Measurements from ENCODE around the gene RPL12. TPM values are rescaled to one million over a fixed set of nuclear protein-coding genes. Genes with fewer than 3 reads are reported as not detected.

RPL12 gene
- total RNA-seq, 2 experiments from 2014 or later = 2,222 to 2,735 TPM

DNA sequence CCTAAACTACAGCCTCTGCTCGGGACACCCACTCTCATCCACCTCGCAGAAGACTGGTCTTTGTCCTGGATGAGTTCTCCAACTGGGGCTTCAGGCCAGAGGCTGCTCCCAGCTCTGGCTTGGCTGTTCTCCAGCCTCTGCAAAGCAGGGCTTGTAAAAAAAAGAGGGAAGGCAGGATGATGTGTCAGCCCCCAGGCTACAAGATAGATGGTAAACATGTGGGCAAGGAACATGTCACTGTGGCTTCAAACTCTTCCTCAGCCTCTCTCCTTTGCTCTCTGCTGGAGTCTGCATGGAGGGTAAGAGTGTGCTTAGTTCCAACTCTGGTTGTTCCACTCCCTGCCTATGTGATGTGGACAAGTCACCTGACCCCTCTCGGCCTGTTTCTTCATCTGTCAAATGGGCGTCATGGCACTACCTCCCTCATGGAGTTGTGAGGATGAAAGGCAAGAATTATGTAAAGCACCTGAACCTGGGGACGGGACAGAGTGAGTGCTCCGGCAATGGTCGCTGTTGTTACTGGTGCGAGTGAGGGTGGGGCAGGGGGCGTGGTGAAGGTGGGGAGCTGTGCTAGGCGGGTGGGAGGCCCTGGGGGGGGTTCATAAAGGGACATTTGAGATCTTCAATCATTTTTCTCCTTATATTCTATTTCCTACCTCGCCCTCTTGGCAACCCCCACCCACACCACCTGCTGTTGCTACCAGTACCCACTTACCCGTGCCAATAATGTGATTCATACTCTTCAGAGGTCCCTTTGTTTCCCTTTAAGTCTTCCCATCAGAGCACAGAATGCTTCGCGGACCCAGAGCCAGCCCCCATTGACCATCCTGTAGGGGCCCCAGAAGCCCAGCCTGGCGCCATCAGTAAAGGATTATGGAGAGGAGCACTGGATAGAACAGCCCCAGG, 33.8 kb downstream of the RPL12 start:
- no peaks in the 10 kb centered on the region for H3K9me3 Mint-ChIP-seq (ENCODE audit: low read depth)
- ChIA-PET CTCF (interaction anchor here (0.6 to 1.1 kb wide), 4 partner anchors 64 to 203 kb away, joined by 3 to 4 read pairs (median 4); no protein-coding TSS in a partner anchor), POLR2A (no interaction called here)
- no peaks in the 10 kb centered on the region for H3K36me3 Mint-ChIP-seq (ENCODE audit: low read depth)
- H3K4me3 Mint-ChIP-seq = no peak overlapping the region
- H3K27ac Mint-ChIP-seq = no peak overlapping the region
- no peak for ATAC-seq
- H3K27me3 Mint-ChIP-seq = peaks cover 26% of the 10 kb centered on the region
- intact Hi-C loops (cut with DNase I, micrococcal nuclease) = loop anchor here in 1 of 2 experiments (1.0 kb wide), 1 partner anchor 203 kb away; no protein-coding TSS in a partner anchor
- DNase-seq = no peak
- no peaks in the 10 kb centered on the region for H3K4me1 Mint-ChIP-seq

DNA sequence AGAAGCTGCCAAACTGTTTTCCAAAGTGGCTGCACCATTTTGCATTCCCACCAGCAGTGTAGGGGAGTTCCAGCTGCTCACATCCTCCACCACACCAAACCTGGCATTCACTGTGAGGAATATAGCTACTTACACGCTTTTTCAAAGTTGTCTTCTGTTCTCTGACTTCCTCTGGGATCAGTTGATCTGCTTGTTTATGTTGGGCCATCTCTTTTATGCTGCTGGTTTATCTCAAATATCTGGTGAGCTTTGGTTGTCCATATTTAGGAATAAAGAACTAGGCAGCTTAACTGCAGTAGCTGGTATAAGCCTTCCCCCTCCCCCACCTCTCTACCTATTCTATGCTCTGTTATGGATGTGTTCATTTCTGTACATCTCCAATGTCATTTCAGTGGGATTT, 35.5 kb downstream of the RPL12 start:
- Mint-ChIP-seq H3K27ac (no peak overlapping the region), H3K4me1 (no peaks in the 10 kb centered on the region), H3K36me3 (ENCODE audit: low read depth) (no peaks in the 10 kb centered on the region), H3K9me3 (ENCODE audit: low read depth) (no peaks in the 10 kb centered on the region), H3K27me3 (peaks cover 37% of the 10 kb centered on the region), H3K4me3 (no peak overlapping the region)
- no peak for DNase-seq
- no peak for ATAC-seq
- POLR2A ChIA-PET = no interaction called here
- CTCF ChIA-PET = interaction anchor here (1.1 kb wide), 1 partner anchor 17 kb away, joined by 3 read pairs; no protein-coding TSS in a partner anchor
- intact Hi-C loops (cut with DNase I, micrococcal nuclease) = no loop called here

DNA sequence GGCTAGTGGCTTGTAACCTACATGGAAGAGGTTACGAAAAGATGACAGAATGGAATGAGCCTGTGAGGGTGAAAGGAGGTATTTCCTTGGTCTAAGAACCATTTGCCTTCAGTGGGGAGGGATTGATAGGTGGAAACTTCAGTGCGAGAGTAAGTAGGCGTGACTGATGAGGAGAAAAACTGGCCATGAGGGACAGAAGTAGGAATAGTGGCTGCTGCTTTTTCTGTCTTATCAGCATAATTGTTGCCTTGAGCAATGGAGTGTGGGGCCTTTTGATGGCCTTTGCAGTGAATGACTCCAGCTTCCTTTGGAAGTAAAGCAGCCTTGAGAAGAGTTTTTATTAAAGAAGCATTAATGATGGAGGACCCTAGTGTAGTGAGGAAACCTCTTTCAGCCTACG, 36.1 kb downstream of the RPL12 start:
- CTCF ChIA-PET = interaction anchor here (1.1 kb wide), 1 partner anchor 16 kb away, joined by 3 read pairs; no protein-coding TSS in a partner anchor
- POLR2A ChIA-PET = no interaction called here
- Mint-ChIP-seq H3K4me3 (no peak overlapping the region), H3K4me1 (no peaks in the 10 kb centered on the region), H3K36me3 (ENCODE audit: low read depth) (no peaks in the 10 kb centered on the region), H3K27ac (no peak overlapping the region), H3K9me3 (ENCODE audit: low read depth) (no peaks in the 10 kb centered on the region), H3K27me3 (peaks cover 37% of the 10 kb centered on the region)
- intact Hi-C loops (cut with DNase I, micrococcal nuclease) = no loop called here
- no peak for ATAC-seq
- no peak for DNase-seq

DNA sequence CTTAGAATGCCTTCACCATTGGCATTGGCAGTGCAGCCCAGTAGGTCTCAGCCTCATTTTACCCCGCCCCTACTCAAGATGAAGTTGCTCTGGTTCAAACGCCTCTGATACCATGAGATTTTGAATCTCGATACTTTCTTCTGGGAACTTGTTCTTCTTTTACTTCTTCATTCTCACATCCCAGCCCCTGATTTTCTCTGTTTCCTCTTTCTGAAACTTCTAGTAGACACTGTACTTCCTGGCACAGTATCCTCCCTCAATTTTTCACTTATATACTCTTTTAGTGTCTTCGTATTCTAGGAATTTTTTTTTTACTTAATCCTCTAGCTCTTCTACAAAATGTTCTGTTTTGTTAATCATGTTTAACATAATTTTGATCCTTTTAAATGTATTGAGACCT, 40.1 kb downstream of the RPL12 start:
- DNase-seq (no peak), ATAC-seq (no peak)
- Mint-ChIP-seq H3K27ac (no peak overlapping the region), H3K9me3 (ENCODE audit: low read depth) (no peaks in the 10 kb centered on the region), H3K36me3 (ENCODE audit: low read depth) (no peaks in the 10 kb centered on the region), H3K27me3 (peaks cover 37% of the 10 kb centered on the region), H3K4me1 (no peaks in the 10 kb centered on the region), H3K4me3 (no peak overlapping the region)
- POLR2A ChIA-PET = no interaction called here
- CTCF ChIA-PET = no interaction called here
- intact Hi-C loops (cut with DNase I, micrococcal nuclease) = no loop called here

DNA sequence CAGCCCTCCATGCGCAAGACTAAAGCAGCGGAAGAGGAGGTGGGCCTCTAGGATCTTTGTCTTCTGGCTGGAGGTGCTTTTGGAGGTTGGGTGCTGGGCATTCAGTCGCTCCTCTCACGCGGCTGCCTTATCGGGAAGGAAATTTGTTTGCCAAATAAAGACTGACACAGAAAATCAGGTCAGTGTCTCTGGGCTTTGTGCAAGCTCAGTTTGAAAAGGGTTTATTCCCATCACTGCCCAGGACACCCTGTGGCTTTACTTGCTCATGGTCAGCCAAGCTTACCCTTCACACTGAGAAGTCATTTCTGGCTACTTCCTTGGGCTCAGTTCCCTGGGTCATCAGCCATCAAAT, 43.7 kb downstream of the RPL12 start:
- DNase-seq (no peak), ATAC-seq (no peak)
- Mint-ChIP-seq H3K27me3 (peaks cover 23% of the 10 kb centered on the region), H3K4me3 (no peak overlapping the region), H3K36me3 (ENCODE audit: low read depth) (no peaks in the 10 kb centered on the region), H3K4me1 (no peaks in the 10 kb centered on the region), H3K9me3 (ENCODE audit: low read depth) (no peaks in the 10 kb centered on the region), H3K27ac (no peak overlapping the region)
- intact Hi-C loops (cut with DNase I, micrococcal nuclease) = no loop called here
- ChIA-PET POLR2A (interaction anchor here (0.6 to 0.7 kb wide), 3 partner anchors 75 to 286 kb away, joined by 3 to 6 read pairs (median 3); no protein-coding TSS in a partner anchor), CTCF (interaction anchor here (0.7 to 1.6 kb wide), 3 partner anchors 8 to 200 kb away, joined by 3 to 4 read pairs (median 4); partner anchors contain the start of gene SLC2A8)

DNA sequence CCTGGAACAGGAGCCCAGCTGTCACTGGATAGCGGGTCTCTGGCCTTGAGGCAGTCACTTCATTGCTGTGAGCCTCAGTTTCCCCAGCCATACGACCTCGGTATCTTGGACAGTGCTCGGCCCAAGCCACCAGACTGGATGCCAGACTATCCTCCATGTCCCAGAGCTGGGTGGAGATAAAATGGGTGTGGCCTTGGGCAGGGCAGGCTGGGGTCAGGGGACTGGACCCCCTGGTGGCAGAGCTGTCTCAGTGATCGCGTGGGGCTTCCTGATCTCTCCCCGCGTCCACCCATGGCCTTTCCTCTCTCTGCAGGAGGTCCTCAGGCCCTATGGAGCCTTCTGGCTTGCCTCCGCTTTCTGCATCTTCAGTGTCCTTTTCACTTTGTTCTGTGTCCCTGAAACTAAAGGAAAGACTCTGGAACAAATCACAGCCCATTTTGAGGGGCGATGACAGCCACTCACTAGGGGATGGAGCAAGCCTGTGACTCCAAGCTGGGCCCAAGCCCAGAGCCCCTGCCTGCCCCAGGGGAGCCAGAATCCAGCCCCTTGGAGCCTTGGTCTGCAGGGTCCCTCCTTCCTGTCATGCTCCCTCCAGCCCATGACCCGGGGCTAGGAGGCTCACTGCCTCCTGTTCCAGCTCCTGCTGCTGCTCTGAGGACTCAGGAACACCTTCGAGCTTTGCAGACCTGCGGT, 44.3 kb downstream of the RPL12 start:
- H3K4me1 Mint-ChIP-seq = no peaks in the 10 kb centered on the region
- H3K4me3 Mint-ChIP-seq = no peak overlapping the region
- CTCF ChIA-PET = interaction anchor here (0.7 to 1.6 kb wide), 2 partner anchors 8 to 201 kb away, joined by 3 to 4 read pairs; no protein-coding TSS in a partner anchor
- POLR2A ChIA-PET = interaction anchor here (0.7 kb wide), 1 partner anchor 197 kb away, joined by 3 read pairs; no protein-coding TSS in a partner anchor
- DNase-seq (no peak), ATAC-seq (no peak)
- no peak overlapping the region for H3K27ac Mint-ChIP-seq
- H3K36me3 Mint-ChIP-seq (ENCODE audit: low read depth) = no peaks in the 10 kb centered on the region
- intact Hi-C loops (cut with DNase I, micrococcal nuclease) = no loop called here
- H3K9me3 Mint-ChIP-seq (ENCODE audit: low read depth) = no peaks in the 10 kb centered on the region
- peaks cover 23% of the 10 kb centered on the region for H3K27me3 Mint-ChIP-seq

DNA sequence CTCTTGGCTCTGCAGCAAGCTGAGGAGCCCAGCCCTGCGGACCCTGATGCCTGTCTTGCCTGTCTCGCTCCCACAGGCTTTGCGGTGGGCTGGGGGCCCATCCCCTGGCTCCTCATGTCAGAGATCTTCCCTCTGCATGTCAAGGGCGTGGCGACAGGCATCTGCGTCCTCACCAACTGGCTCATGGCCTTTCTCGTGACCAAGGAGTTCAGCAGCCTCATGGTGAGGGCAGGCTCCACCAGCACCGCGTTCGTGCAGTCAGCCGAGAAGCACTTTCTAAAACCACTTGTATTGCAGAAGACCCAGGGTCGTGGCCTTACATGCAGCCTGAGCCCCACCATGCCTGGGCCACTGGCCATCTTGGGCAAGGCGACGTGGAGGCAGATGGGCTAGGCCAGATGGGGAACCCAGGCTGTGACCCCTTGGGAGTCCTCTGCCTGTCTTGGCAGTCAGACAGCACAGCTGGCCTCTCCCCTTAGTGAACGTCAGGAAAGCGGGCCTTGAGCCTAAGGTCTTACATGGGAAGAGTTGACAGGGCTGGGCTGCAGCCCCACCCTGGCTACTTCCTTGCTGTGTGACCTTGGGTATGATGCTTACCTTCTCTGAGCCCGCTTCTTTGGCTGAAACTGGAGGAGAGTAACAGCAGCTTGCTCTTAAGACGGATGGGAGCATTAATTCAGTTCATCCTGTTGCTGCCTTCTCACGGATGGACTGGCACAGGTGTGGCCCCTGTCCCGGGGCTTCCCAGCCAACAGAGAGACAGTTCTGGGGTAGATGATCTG, 45.7 kb downstream of the RPL12 start:
- intact Hi-C loops (cut with DNase I, micrococcal nuclease) = no loop called here
- Mint-ChIP-seq H3K4me3 (no peak overlapping the region), H3K27ac (no peak overlapping the region), H3K27me3 (peaks cover 24% of the 10 kb centered on the region), H3K4me1 (no peaks in the 10 kb centered on the region), H3K36me3 (ENCODE audit: low read depth) (no peaks in the 10 kb centered on the region), H3K9me3 (ENCODE audit: low read depth) (no peaks in the 10 kb centered on the region)
- CTCF ChIA-PET = interaction anchor here (1.1 kb wide), 1 partner anchor 499 kb away, joined by 3 read pairs; no protein-coding TSS in a partner anchor
- DNase-seq (no peak), ATAC-seq (no peak)
- POLR2A ChIA-PET = no interaction called here

DNA sequence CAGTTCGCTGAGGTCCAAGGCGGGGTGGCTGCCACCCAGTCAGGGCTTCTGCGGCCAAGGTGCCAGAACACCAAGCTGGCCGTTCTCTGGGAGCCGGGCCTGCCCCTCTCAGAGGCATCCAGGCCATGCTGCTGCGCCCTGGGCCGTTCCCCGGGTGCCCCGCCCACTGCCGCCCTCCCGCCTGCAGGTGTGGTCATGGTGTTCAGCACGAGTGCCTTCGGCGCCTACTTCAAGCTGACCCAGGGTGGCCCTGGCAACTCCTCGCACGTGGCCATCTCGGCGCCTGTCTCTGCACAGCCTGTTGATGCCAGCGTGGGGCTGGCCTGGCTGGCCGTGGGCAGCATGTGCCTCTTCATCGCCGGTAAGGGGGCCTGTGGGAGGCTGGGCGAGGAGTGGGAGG, 46.6 kb downstream of the RPL12 start:
- DNase-seq (no peak), ATAC-seq (no peak)
- ChIA-PET POLR2A (no interaction called here), CTCF (no interaction called here)
- no peaks in the 10 kb centered on the region for H3K36me3 Mint-ChIP-seq (ENCODE audit: low read depth)
- H3K4me3 Mint-ChIP-seq = no peak overlapping the region
- H3K27me3 Mint-ChIP-seq = peaks cover 30% of the 10 kb centered on the region
- H3K27ac Mint-ChIP-seq = no peak overlapping the region
- H3K9me3 Mint-ChIP-seq (ENCODE audit: low read depth) = no peaks in the 10 kb centered on the region
- no peaks in the 10 kb centered on the region for H3K4me1 Mint-ChIP-seq
- intact Hi-C loops (cut with DNase I, micrococcal nuclease) = no loop called here

DNA sequence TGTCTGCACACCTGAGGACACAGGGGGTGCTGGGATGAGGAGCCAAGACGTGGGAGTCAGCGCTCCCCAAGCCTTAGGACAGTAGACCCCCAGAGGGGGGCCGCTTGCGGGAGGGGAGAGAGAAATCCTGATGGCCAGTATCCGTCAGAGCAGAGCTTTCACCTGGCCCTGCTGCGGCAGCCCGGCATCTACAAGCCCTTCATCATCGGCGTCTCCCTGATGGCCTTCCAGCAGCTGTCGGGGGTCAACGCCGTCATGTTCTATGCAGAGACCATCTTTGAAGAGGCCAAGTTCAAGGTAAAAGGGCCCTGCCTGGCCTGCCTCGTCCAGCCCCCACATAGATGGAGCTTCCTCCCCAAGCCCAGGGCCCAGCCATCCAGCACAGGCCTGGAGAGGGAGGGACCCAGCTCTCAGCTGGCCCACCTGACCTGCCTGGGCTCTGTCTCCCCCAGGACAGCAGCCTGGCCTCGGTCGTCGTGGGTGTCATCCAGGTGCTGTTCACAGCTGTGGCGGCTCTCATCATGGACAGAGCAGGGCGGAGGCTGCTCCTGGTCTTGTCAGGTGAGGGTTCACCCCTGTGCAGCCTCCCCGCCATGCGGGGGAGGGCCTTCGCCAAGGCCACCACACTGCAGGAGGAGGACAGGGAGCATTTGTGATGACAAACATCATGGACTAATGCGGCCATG, 47.6 kb downstream of the RPL12 start:
- Mint-ChIP-seq H3K36me3 (ENCODE audit: low read depth) (no peaks in the 10 kb centered on the region), H3K4me3 (no peak overlapping the region), H3K9me3 (ENCODE audit: low read depth) (no peaks in the 10 kb centered on the region), H3K27ac (no peak overlapping the region), H3K4me1 (no peaks in the 10 kb centered on the region), H3K27me3 (peaks cover 36% of the 10 kb centered on the region)
- no peak for DNase-seq
- intact Hi-C loops (cut with DNase I, micrococcal nuclease) = no loop called here
- ATAC-seq = no peak
- ChIA-PET POLR2A (no interaction called here), CTCF (no interaction called here)

DNA sequence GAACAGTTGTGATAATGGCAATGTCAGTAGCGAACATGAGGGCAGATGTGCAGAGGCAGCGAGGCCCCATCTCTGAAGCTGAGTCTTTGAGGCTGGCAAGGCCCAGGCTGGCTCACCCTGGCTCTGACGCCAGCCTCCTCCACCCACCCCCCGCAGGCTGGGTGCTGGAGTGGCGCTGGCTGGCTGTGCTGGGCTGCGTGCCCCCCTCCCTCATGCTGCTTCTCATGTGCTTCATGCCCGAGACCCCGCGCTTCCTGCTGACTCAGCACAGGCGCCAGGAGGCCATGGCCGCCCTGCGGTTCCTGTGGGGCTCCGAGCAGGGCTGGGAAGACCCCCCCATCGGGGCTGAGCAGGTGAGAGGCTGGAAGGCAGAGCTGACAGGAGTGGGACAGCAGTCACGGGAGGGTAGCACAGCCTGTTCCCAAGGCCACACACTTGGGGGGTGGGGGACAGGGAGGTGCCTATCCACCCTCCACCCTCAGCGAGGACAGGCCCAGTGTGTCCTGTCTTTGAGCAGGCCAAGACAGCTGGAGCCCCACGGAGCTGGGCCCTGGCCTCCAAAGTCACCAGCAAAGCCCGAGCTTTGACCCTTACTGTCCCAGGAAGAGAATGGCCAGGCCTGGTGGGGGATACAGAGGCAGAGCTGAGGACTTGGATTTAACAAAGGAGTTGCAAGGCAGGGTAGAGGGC, 48.7 kb downstream of the RPL12 start:
- Mint-ChIP-seq H3K27me3 (peaks cover 40% of the 10 kb centered on the region), H3K4me1 (peaks cover 5% of the 10 kb centered on the region), H3K36me3 (ENCODE audit: low read depth) (no peaks in the 10 kb centered on the region), H3K4me3 (no peak overlapping the region), H3K9me3 (ENCODE audit: low read depth) (no peaks in the 10 kb centered on the region), H3K27ac (no peak overlapping the region)
- CTCF ChIA-PET = no interaction called here
- POLR2A ChIA-PET = no interaction called here
- DNase-seq (no peak), ATAC-seq (no peak)
- intact Hi-C loops (cut with DNase I, micrococcal nuclease) = no loop called here
